ENCODE results near the gene TPP2. TPM values are rescaled to one million over a fixed set of nuclear protein-coding genes. Genes with fewer than 3 reads are reported as not detected.
A peak's percentile ranks its signal among the peaks of the same experiment; 100 is the strongest.

TPP2 gene
- total RNA-seq, 1 experiment from 2014 or later = 47.0 TPM

DNA sequence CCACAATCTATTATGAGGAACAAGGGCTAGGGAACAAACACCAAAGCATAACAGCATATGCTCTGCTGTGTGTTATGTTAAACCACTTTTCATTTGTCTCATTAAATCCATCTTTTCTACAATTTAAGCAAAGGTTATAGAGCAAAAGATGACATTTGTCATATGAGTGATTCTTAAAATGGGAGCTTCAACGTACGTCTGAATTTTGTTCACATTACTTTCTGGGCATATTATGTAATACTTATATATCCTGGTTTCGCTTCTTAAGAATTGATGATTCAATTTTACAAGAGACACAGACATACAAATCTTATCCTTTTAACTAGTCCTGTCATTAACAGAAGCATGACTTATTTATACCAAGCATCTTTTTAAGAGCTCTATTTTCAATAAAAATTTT is 3.3 kb upstream of the TPP2 start:
- no peak for DNase-seq (ENCODE audit: low read depth)

GRCh38 chr13:102597029-102597961 is 509 bp downstream of the TPP2 start:
- DNase-seq (ENCODE audit: low read depth) = peak; percentile 34

GRCh38 chr13:102598061-102598460 is 1.3 kb downstream of the TPP2 start:
- no peak for DNase-seq (ENCODE audit: low read depth)

DNA sequence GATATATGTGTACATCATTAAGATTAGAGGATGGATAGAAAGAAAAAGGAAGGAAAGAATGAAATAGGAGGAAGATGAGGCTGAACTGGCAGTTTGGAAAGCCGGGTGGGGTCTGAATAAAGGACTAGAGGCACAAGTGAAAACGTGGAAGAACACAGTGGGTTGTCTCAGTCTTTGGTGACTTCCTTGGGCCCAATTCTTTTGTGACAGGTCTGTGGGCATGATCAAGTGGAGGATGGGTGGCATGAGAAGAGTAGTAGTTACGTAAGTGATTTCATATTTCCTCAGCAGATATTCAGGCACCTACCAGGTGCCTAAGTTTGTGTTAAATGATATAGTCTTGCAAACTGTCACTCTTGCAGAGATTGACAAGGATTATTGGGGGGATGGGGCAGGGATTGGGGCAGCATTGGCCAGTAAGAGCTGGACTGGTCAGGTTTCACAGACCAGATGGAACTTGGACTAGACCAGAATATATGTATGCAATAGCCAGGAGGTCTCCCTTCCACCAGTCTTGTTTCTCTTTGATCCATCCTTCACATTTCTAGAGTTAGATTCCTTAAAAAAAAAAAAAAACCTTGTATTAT is 2.7 kb downstream of the TPP2 start:
- no peak for DNase-seq (ENCODE audit: low read depth)

DNA sequence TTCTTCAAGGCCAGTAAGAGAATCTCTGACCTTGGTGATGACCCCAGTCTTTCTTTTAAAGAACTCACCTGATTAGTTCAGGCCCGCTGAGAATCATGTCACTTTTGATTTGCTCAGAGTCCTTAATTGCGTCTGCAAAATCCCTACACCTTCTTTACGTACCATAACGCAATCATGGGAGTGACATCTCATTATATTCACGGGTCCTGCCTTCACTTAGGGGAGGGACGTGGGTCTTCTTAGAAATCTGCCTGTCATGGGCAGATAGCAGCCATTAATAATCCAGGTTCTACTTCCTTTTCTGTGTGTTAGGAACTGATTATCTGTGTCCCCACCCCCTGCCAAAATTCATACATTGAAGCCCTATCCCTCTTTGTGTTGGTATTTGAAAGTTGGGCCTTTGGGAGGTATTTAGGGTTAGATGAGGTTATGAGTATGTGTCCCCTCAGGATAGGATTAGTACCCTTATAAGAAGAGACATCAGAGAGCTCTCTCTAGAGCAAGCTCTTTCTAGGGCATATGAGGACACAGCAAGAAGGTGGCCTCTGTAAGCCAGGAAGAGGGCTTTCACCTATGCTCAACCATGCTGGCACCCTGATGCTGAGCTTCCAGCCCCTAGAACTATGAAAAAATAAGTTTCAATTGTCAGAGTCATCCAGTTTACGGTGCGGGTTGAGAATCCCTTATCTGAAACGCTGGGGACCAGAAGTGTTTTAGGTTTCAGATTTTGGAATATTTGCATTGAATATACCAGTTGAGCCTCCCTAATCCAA is 9.9 kb downstream of the TPP2 start:
- no peak for DNase-seq (ENCODE audit: low read depth)

DNA sequence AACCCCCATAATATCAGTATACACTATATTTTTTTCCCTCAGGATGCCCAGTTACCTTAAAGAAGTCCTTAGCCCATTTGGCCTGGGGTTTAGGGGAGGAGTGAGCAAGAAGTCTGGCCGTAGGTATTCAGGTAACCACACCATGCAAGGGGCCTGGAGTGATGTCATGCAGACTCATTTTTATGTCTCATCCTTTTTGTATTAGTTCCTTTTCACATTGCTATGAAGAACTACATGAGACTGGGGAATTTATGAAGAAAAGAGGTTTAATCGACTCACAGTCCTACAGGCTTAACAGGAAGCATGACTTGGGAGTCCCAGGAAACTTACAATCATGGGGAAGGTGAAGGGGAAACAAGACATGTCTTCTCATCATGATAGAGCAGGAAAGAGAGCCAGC is 12.2 kb downstream of the TPP2 start:
- no peak for DNase-seq (ENCODE audit: low read depth)

DNA sequence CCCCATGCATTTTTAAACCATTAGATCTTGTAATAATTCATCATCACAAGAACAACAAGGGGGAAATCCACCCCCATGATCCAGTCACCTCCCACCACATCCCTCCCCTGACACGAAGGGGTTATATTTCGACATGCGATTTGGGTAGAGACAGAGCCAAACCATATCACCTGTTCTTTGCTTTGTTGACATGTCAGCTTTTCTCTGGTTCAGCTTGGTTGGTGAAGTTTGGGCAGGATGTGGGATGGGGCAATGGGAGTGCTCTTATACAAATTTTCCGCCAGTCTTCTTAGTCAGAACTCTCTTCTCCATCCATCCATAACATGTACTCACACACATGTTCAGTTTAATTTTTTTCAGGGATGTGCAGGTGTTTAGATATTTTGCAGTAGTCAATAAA is 12.9 kb downstream of the TPP2 start:
- no peak for DNase-seq (ENCODE audit: low read depth)

DNA sequence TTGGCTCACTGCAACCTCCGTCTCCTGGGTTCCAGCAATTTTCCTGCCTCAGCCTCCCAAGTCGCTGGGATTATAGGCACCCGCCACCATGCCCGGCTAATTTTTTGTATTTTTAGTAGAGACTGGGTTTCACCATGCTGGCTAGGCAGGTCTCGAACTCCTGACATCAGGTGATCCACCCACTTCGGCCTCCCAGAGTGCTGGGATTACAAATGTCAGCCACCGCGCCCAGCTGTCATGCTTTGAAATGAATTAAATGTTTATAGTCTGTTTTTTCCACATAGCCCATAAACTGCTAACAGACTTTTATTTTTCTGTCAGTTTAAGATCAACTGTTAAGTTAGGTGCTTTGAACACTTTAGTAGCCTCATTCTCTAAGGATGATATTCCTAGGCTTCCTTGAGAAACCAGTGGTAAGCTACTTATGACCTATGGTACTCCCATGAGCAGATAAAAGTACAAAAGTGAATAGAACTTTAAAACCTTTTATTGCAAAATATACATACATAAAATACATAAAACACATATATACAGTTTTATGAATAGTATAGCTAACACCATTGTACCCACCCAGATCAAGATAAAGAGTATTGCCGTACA is 13.6 kb downstream of the TPP2 start:
- no peak for DNase-seq (ENCODE audit: low read depth)

DNA sequence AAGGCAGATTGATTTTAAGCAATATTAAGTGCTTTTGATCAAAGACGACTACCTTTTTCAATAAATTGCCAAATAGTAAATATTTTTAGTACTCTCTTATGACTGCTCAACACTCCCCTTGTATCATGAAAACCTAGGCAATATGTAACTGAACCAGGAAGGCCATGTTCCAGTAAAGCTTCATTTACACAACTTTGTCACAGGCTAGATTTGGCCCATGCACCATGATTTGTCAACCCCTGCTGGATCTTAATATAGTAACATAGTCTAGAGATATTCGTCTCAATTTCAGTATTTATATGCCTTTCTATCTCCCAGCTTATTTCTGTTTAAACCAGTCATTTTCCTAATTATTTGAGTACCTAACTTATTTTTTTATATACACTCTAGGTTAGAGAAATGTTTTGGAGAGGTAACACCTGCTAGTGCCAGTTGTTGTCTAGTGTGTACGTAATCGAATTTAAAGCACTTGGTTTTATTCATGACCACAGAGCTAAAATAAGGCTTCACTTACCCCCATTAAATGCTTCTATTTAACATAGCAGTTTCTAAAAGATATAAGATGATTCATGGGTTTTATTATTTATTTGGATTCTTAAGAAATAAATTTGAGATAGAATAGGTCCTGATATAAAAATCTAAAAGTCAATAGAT is 21.0 kb downstream of the TPP2 start:
- DNase-seq (ENCODE audit: low read depth) = no peak

GRCh38 chr13:102620516-102620915 is 23.7 kb downstream of the TPP2 start:
- DNase-seq (ENCODE audit: low read depth) = no peak

GRCh38 chr13:102626928-102627327 is 30.1 kb downstream of the TPP2 start:
- DNase-seq (ENCODE audit: low read depth) = no peak

- DNase-seq (ENCODE audit: low read depth) = no peak
These were observed 31.8 kb downstream of the TPP2 start for GRCh38 chr13:102628559-102628958.

GRCh38 chr13:102631198-102631597 is 34.4 kb downstream of the TPP2 start:
- no peak for DNase-seq (ENCODE audit: low read depth)

DNA sequence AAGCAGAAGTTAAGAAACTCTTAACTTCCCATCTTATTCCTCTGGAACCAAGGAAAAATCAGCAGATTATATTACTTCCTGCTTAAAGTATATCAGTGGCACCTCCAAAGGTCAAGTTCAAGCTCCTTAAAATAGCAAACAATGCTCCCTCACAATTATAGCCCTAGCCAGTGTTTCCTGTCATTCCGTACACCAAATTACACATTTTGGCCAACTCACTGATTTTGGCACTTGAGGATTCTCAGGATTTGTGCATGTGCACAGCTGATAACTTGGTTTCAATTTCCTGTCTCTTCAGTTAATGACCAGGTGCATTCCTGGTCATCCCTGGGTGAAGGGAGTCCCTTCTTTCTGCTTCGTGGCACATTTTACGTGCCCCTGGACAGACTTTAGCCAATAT is 42.0 kb downstream of the TPP2 start:
- DNase-seq (ENCODE audit: low read depth) = no peak

- no peak for DNase-seq (ENCODE audit: low read depth)
These were observed 45.2 kb downstream of the TPP2 start for GRCh38 chr13:102642029-102642428.

GRCh38 chr13:102642475-102642874 is 45.7 kb downstream of the TPP2 start:
- no peak for DNase-seq (ENCODE audit: low read depth)

GRCh38 chr13:102643656-102644055 is 46.9 kb downstream of the TPP2 start:
- no peak for DNase-seq (ENCODE audit: low read depth)

- no peak for DNase-seq (ENCODE audit: low read depth)
These were observed 48.9 kb downstream of the TPP2 start for GRCh38 chr13:102645701-102646100.

DNA sequence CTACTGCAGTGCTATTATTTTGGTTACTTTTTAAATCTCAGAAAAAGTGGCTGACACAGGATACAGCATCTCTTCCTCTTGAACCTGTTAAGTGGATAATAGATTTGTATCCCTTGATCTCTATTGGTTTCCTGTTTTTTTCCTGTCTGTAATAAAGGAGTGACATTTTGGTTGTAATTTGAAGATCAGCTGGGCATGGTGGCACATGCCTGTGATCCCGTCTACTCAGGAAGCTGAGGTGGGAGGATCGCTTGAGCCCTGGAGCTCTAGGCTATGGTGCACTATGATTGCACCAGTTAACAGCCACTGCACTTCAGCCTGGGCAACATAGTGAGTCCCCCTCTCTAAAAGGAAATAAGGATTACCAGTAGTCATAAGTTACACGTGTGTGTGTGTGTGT is 51.3 kb downstream of the TPP2 start:
- no peak for DNase-seq (ENCODE audit: low read depth)

DNA sequence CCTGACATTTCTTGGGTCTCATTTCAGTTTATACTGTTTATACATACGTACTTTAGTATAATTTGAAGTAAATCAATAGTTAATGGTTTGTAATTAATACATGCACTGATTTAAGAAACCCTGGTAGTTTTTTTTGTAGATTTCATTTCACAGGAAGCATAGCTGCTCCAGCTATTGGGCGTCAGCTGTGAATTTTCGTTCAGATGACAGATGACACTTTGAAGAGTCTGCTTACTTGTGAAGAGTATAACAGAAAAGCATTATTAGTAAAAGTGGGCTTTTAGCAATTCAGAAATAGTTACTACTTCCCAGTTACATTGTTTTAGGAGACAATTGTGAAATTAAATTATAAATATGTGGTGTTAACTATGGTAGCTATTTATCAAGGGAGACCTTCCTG is 53.7 kb downstream of the TPP2 start:
- no peak for DNase-seq (ENCODE audit: low read depth)

DNA sequence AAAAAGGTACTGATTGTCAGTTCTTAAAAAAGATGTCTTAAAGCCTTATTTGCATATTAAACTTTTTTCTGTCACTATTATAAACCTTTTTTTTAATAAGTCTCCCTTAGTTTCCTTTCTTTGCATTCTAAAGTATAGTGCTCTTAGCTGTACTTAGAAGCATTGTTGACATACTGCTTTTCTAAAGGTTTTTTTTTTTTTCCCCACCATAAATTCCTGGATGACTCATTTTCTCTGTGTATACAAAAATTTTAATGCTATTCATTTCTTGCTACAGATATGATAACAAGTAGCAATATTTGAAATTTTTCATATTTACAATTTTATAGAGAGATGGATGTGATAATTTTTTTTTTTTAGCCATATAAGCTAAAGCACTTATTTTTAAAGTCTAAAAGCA is 54.6 kb downstream of the TPP2 start:
- DNase-seq (ENCODE audit: low read depth) = peak; percentile 10
